GM12873 (cell line): Measurements from ENCODE around the gene ASXL2.

Experiments
- CTCF ChIP-seq: IDR thresholded peaks from 2 replicates; pipeline ENCODE4 v1.5.1; 2012; ENCODE audit warnings: low read depth, mild to moderate bottlenecking, moderate library complexity, low read length, control low read depth; ENCODE audit not compliant: insufficient read depth; ENCODE audit errors: missing control alignments

Gene ASXL2

GRCh38 chr2:25894135-25894830 is 16.0 kb upstream of the ASXL2 start:
- no peak for TF ChIP-seq CTCF

- TF ChIP-seq CTCF: no peak
These were observed 13.4 kb upstream of the ASXL2 start for GRCh38 chr2:25891672-25892071.

GRCh38 chr2:25887624-25888242 is 9.4 kb upstream of the ASXL2 start:
- no peak for TF ChIP-seq CTCF

- TF ChIP-seq CTCF: no peak
These were observed 7.6 kb upstream of the ASXL2 start for GRCh38 chr2:25885933-25886332.

GRCh38 chr2:25881764-25882163 is 3.5 kb upstream of the ASXL2 start:
- TF ChIP-seq CTCF: no peak

GRCh38 chr2:25879133-25879730 is 945 bp upstream of the ASXL2 start:
- TF ChIP-seq CTCF: no peak
